Upper lobe of left lung (tissue), 4 donors: ENCODE results near the gene ERFE.

Experiments used
- CTCF ChIP-seq, 6 experiments: fragments of 450-650 bp in 4 of 6; fragments of 200-600 bp in 2 of 6; sonication (generic) in 2 of 6; IDR thresholded peaks; one replicate each; pipeline ENCODE4 v1.5.1; 2016 to 2019; ENCODE audit warnings: antibody characterized with exemption in 6 of 6
- POLR2A ChIP-seq, 4 donors: fragments of 450-650 bp; IDR thresholded peaks; one replicate each; pipeline ENCODE4 v1.5.1; 2016 to 2017; ENCODE audit warnings: antibody characterized with exemption in 4 of 4, mild to moderate bottlenecking in 2 of 4
- POLR2AphosphoS5 ChIP-seq, 2 donors: sonication (generic); formaldehyde crosslinking; IDR thresholded peaks; one replicate each; pipeline ENCODE4 v1.5.1; 2017; ENCODE audit warnings: antibody characterized with exemption in 2 of 2

GRCh38 chr2:238160206-238161129 is 1.7 kb downstream of the ERFE start:
- TF ChIP-seq CTCF (IDR thresholded peaks at IDR 0.05) = no peak
- no peak for TF ChIP-seq POLR2A (IDR thresholded peaks at IDR 0.05)
- no peak for TF ChIP-seq POLR2AphosphoS5 (IDR thresholded peaks at IDR 0.05)
